HG02623 (cell line): ENCODE results near the gene PRKCA.

Experiments used
- ATAC-seq: cut with Tn5 transposase; IDR thresholded peaks from one replicate; pipeline ENCODE4 v1.9.1; 2021; ENCODE audit warnings: moderate library complexity; ENCODE audit not compliant: unreplicated experiment

The PRKCA gene

DNA sequence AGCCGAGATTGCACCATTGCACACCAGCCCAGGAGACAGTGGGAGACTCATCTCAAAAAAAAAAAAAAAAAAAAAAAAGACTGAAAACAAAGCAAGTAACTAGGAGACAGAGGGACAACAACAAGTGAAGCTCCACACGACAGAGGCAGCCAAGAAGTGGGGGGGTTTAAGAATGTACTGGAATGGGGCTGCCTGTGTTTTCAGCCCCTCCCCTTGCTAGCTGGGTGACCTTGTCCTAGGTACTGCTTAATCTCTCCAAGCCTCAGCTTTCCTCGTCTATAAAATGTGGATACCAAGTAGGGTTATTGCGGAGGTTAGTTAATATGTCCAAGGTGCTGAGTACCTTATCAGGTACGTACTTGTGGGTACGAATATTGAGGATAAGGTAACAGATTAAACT is 368.7 kb downstream of the PRKCA start:
- no peak for ATAC-seq

DNA sequence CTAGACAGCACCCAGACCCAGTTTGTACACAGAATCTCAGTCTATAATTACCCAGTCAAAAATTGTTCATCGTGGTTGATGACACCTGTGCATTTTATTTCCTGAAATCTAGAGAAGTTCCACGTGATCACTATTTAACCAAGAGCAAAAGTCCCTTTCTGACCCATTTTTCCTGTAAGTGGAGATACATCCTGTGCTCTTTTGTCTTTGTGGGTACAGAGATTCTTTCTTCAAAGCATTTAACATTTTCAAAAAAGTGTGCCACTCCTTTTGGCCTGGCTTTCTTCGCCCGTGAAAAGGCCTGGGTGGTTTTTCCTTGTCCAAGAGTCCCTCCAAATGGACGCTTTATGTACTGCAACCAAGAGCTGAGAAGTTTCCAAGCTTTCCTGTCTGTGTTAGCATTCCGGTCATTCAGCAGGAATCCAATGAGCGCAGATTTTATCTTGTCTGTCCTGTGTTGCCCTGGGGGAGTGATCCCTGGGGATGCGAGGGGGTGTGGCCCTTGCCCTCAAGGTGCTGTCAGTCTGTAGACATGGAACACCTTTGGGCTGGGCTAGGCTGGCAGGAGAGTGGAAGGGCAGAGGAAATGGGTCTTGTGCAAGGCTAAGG is 371.4 kb downstream of the PRKCA start:
- no peak for ATAC-seq

DNA sequence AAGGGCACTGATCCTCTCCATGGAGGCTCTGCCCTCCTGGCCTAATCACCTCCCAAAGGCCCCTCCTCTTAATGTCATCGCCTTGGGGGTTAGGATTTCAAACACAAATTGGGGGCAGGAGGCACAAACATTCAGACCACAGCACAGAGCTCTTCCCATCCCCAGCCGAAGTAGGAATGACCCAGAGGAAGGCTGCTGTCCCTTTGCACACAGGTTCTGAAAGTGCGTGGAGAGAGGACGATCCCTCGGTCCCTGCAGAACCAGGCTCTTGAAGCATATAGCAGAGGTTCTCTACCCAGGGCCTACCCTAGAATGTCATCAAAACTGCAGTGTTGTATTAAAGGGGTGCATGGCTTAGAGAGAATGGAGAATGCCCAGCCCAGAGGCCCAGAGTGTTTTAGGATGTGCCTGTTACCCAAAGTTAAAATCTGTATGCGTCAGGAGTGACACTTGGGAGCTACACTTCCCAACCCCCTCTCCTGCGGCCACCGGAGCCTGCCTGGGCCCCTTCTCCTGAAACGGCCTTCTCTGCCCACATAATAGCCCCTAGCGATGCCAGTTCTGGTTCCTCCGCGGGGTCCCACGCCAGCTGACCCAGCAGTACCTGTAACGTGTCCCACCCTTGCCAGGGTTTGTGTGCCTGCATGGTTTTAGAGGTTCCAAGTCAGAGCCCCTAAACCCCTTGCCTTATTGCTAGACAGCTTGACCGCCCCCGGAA is 373.0 kb downstream of the PRKCA start:
- no peak for ATAC-seq

DNA sequence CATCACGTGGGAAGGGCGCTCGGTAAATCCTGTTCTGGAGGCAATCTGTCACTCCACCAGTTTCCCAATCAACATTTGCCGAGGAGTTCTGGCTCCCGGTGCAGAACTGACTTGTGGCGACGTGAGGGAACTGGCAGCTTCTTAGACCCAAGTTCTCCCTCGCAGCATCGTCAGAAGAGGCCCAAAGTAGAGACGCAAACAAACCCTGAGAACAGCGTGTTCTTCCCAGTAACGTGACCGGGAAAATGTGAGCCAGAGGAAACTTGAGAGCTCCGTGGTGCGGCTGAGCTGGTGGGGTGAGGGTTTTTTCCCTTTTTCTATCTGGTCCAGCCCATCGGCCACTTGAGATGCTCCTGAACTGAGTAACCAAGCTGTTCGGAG is 373.6 kb downstream of the PRKCA start:
- ATAC-seq: no peak

DNA sequence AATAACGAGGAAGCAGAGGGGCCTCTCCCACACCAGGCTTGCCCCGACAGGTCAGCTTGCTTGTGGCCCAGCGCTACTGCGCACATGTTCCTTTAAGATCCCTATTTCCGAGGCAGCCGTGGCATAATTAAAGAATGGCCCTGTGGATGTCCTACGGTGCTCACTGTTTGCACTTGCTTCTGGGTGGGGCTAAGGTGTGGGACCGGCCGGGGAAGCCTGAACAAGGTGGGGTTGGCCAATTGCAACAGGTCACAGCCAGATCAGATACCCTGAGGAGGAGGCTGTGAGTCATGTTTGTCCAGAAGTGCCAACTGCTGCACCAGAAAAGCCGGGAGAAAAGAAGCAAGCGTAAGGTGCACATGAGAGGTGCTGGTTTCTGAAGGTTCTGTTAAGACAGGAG is 374.0 kb downstream of the PRKCA start:
- no peak for ATAC-seq

DNA sequence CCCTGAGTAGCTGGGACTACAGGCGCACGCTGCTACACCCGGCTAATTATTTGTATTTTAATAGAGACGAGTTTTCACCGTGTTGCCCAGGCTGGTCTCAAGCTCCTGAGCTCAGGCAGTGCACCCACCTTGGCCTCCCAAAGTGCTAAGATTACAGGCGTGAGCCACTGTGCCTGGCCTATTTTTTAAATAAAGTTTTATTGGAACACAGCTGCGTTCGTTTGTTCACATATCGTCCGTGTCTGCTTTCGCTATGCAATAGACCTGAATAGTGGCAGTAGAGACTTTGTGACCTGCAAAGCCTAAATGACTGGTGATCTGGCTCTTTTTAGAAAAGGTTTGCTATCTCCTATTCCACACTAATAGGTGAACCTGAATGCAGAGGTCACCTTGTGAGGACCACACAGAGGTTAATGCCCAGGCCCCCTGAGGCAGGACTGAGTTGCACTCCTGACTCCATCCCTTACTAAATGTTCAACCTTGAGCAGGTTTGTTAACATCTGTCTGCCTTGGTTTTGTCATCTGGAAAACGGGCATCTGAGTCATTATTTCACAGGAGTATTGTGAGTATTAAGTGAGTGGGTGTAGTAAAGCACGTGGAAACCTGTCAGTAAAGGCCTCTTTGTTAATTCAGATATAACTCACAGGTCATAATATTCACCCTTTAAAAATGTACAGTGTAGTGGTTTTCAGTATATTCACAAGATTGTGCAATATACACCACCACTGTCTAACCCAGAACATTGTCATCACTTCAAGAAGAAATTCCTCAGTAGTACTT is 375.0 kb downstream of the PRKCA start:
- ATAC-seq: no peak

DNA sequence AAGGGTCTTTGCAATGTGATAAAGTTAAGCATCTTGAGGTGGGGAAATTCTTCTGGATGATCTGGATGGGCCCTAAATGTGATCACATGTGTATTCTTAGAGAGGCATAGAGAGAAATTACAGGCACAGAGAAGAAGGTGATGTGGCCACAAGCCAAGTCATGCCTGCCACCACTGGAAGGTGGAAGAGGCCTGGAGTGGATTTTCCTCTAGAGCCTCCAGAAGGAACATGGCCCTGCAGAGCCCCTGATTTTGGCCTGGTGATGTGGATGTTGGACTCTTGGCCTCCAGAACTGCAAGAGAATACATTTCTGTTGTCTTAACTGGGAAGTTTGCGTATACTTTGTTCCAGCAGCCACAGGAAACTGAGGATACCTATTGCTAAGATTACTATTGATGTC is 375.6 kb downstream of the PRKCA start:
- ATAC-seq: no peak

DNA sequence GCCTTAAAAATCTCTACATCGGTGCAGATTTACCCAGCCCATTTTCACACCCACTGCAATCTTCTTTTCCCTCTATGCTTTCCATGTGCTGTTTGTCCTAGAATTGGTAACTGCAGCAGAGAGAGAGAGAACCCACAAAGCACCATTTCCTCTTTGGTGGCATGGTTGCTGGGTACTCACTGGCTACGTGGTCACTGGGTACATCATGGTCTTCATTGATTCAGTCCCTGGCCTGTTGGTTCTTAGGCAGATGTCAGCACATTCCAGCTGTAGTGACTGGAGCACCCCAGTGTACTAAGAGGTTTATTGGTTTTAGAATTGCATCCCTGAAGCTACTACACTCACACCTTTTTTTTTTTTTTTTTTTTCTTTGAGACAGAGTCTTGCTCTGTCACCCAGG is 376.4 kb downstream of the PRKCA start:
- no peak for ATAC-seq

DNA sequence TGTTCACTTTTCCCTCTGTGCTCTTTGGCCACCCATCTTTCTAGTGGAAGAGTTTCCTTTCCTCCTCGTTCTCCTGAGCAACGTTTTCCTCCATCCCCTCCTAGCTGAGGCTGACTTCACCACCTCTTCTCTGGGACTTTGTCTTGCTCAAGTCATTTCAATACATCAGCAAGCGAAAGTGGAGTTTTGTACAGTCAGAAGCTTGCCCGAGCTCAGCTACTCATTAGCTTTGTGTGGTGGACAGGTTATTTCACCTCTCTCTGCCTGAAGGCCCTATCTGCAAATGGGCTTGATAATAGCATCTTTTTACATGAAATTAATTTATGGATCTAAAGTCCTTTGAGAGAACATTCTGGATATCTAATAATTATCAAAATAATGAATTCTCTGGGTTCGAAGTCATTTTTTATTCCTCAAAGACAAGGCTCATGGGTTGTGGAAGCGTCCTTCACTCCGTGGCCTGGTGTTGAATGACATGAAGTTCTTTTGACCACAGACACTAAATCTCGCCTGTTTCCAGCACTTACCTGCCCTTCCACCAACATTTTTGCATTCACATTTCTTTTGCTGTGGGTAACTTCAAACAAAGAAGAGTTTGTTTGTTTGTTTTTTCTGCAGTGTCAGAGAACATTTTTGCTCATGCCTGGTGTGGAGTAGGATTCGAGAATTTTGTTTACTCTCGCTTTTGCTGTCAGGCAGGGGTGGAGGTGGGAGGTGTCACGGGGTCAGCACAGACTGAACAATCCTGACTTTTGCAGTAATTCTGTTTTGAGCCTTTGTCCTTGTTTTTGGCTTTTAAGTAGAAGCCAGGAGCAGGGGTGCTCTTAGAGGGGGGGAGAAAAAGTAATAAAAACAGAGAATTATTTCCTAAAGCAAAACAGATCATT is 377.5 kb downstream of the PRKCA start:
- ATAC-seq: no peak

DNA sequence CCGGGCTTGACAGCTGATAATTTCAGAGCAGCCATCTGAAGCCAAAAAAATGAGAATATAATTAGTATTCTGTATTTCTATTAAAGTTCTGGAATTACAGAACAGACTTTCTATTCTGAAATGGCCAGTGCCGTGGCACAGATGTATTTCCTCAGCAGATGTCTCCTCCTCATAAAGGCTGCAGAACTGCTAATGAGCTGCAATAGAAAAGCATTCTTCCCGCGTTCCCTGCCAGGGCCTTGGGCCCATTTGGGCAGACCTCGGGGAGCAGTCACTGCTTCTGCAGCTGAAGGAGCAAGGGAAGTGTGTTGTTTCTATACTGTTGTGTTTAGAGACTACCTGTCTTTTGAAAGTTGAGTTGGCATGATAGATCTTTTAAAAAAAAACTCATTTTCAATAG is 379.9 kb downstream of the PRKCA start:
- no peak for ATAC-seq

DNA sequence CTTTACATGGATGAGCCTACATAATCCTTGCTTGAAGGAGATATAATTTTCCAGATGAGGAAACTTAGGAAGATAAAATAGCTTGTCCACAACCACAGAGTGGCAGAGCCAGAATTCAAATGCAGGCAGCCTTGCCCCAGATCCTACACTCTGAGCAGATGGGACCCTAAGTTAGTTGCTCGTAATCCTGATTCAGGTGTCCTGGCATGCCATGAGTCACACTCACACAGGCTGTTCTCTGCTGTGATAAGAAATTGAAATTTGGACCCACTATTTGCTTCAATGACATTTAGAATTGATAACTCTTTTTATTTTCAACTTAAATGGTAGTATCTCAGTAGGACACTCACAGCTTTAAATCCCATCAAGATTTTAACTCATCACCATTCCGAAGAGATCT is 381.8 kb downstream of the PRKCA start:
- no peak for ATAC-seq

DNA sequence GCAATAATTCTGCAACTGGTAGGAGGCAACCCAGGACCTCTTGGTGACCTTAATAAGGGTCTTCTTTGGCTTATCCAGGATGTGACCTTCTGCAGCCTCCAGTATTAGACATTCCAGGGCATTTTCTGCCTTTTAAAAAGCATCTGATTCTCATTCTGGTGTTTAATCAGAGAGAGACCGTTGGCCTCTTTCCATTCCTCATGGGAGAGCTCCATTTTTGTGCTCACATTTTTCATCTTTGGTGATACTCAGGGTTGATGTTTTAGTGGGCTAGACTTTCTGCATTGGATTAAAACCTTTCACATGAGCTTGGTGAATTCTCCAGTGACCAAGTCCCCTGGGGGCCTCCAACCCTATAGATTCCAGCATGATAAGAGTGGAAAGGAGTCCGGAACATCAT is 382.3 kb downstream of the PRKCA start:
- ATAC-seq: no peak

DNA sequence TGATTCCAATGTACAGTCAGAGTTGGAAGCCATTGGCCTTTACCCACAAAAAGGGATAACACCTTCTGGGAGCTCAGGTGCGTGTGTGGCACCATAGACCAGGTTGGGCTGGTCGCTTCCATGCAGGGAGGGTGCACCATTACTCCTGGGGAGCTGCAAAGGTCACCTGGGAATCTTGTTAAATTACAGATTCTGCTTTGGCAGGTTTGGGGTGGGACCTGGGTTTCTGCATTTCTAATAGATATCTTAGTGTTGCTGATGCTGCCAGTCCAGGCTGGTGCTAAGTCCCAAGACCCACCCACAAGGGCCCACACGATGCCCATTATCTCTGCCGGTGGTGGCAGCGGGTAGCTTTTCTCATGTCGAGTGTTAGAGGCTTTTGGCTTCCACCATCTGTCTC is 384.2 kb downstream of the PRKCA start:
- ATAC-seq: no peak

DNA sequence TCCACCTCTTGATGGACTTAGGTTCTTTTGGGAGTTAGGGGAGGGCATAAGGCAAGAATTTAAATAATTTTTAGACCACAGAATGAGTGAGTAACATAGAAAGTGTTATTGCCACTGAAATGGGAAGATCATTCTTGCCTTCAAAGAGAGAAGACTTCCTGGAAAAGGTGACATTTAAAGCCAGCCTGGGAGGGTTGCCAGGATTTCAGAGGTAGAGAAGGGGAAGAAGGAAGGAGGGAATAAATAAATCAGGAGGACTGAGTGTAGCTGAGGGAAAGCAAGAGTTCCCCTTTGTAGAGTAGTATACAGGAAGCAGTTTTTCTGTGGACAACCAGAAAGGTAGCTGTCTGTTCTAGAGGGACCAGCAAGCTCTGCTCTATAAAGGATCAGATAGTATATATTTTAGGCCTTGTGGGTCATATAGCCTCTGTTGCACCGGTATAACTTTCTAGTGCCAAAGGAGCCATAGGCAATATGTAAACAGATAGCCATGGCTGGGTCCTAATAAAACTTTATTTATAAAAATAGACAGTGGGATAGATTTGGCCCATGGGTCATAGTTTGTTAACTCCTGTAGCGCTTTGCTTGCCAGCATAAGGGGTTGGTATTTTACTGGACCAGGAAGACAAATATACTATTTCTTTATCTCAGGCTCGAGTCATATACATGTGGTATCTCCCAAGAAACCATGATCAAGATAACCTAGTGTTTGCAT is 385.3 kb downstream of the PRKCA start:
- ATAC-seq: no peak

DNA sequence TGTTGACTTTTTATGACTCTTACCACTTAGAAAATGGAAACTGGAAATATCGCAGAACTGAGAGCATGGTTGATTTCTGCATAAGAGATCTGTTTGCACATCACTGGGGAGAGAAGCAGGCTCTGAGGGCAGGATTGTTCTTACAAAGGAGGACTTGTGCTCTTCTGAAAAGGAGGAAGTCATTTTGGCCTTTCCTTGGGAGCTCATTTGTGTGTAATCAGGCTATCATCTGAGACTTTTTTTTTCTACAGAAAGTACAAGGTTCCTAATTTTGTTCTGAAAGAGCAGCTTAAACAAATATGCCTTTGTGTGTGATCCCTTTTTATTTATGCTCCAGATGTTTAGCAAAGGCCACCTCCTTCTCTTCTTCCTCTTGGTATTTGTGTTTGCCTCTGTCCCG is 386.8 kb downstream of the PRKCA start:
- no peak for ATAC-seq

DNA sequence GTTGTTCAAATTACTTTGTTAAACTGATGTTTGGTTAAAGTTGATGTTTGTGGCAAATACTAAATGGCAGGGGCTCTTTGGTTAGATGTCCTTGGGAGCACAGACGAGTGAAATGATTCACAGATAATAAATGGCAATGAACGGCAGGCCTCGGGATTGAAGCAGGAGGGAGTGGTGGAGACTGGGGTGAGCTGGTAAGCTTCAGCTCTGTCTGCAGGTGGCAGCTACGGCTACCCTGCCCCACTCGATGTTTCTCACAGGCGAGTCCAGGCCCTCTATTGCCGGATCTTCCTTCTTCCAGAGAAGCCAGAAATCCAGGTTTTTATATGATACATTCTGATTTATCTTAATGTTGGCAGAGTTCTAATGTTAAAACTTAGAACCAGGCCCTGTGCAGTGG is 387.8 kb downstream of the PRKCA start:
- ATAC-seq: no peak

DNA sequence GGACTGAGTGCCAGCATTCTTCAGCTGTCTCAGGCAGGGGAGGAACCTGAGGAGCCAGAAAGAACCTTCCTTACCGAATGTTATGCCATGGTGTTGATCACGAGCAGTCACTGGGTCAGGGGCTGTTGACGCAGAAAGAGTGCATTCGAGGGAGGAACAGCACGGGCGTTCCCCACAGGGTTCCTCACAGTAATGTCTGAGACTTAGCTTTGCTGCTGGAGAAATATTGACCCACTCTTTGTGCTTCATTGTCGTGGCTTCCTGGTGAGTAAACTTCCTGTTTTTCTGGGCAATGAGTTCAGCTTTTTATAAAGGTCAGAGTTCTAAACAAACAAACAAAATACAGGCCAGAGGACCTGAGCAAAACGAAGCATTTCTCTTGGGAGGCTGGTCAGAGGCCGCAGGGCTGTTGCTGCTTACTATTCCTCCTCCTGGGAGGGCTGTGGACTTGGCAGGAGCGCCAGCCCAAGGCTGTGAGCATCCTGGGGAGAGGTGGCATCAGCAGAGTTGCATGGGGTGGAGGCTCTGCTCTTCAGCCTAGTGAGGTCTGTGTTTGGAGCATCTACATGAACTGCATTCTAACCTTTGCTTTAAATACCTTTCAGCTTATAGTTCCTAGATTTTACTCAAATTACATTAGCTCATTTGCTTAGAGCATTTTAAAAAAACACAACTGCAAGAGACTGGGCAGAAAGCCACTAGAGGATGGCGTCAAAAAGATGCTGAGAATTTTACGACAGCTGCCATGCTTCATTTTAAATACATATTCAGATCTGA is 389.4 kb downstream of the PRKCA start:
- ATAC-seq: no peak

DNA sequence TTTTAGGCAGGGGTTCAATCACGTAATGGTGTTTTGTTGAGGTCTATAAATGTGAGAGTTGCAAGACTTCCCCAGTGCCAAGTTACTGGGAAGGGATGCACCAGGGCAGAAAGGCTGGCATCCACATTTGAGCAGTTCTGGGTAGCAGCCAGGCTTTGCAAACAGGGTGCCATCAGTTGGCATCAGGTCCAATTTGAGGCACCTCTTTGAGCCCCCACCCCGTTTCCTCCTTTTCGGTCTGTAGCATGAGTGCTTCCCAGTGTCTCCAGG is 389.9 kb downstream of the PRKCA start:
- no peak for ATAC-seq

DNA sequence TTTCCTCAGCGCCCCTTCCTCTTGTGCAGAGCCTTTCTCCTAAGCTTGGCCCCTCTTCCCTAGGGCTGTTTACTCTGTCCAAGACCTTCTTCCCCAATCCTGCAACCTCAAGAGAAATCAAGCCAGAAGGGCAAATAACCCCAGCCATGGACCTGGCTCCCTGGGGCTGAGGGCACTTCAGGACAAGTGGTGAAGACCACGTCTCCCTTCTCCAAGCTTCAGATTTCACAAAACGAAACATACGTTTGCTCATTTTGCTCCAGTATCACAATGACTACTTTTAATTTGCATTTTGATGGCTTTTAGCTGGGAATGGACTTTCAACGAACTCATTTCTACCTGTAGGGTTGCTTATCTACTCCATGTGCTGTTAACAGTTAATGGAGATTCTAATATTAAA is 392.7 kb downstream of the PRKCA start:
- ATAC-seq: no peak

DNA sequence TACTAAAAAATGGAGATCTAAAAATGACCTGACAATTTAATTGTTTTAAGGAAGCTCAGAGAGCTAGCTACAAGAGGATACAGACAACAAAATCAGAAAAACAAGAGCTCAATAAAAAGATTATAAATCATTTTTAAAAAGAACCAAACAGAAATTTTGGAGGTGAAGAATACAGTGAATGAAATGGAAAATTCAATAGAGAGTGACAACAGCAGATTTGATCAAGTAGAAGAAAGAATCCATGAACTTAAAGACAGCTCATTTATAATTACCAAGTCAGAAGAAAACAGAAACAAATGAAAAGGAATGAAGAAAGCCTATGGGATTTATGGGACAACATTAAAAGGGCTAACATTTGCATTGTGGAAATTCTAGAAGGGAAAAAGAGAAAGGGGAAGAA is 395.9 kb downstream of the PRKCA start:
- no peak for ATAC-seq
